A549 treated with ZK216348 at 1 μM for 4 hours (cell line): Measurements from ENCODE around the gene CENPT. TPM values are rescaled to one million over a fixed set of nuclear protein-coding genes. Genes with fewer than 3 reads are reported as not detected.

ENCODE experiments used
- total RNA-seq: library from RNA; stranded (reverse); fragments of 200-300 nt; extraction: Qiagen RNA extraction; gene quantifications from 5 replicates; pipeline ENCODE4 v1.2.3, GENCODE V29; 2022; ENCODE audit warnings: low read depth

The CENPT gene
- 21.4 to 32.5 TPM (median 28.4 TPM) in 5 replicates for total RNA-seq

GRCh38 chr16:67847064-67847861, at the start of gene CENPT:
Gene CENPT (minus strand): TSS chr16:67847693. CDS start chr16:67833859, 13,834 bp downstream.

GRCh38 chr16:67892899-67893742, 45.6 kb upstream of the CENPT start, which contains the start of gene PSKH1:
Gene PSKH1 (plus strand): TSS chr16:67893254. CDS start chr16:67908750, 15,496 bp downstream.

GRCh38 chr16:67884684-67885083, 37.2 kb upstream of the CENPT start, which contains the start of gene NRN1L:
Gene NRN1L (plus strand): TSS chr16:67884885. CDS start chr16:67884904, 19 bp downstream.

GRCh38 chr16:67872631-67873434, 25.3 kb upstream of the CENPT start, which contains the start of gene EDC4:
Gene EDC4 (plus strand): TSS chr16:67873052. CDS start chr16:67873262, 210 bp downstream.

GRCh38 chr16:67846320-67847063, 1.0 kb downstream of the CENPT start, which contains the start of gene NUTF2:
Gene NUTF2 (plus strand): TSS chr16:67846933. CDS start chr16:67865131, 18,198 bp downstream.

GRCh38 chr16:67841816-67842508, 5.5 kb downstream of the CENPT start, which contains the start of gene THAP11:
Gene THAP11 (plus strand): TSS chr16:67842320. CDS start chr16:67842555, 235 bp downstream.

GRCh38 chr16:67806428-67807147, 40.9 kb downstream of the CENPT start, which contains the start of the genes RANBP10 and TSNAXIP1:
Gene RANBP10 (minus strand): TSS chr16:67806560. CDS start chr16:67806536, 24 bp downstream.
Gene TSNAXIP1 (plus strand): TSS chr16:67806889. CDS start chr16:67807150, 261 bp downstream.

Other genes with a start within 250 kb of the CENPT start
- gene CARMIL2, start 202.5 kb downstream of the CENPT start, total RNA-seq = 1.1 to 2.4 TPM (median 2.3 TPM) in 5 replicates
- 25.0 to 37.0 TPM (median 35.2 TPM) in 5 replicates for gene ACD, start 187.4 kb downstream of the CENPT start, total RNA-seq
- gene PARD6A, start 186.7 kb downstream of the CENPT start, total RNA-seq = 1.2 to 2.6 TPM (median 1.8 TPM) in 5 replicates
- gene ENKD1, start 180.9 kb downstream of the CENPT start, total RNA-seq = 5.7 to 12.5 TPM (median 9.6 TPM) in 5 replicates
- 0.45 TPM in 1 of 5 replicates, not detected in the others for gene C16orf86, start 180.9 kb downstream of the CENPT start, total RNA-seq
- gene GFOD2, start 128.4 kb downstream of the CENPT start, total RNA-seq = 14.0 to 18.3 TPM (median 17.5 TPM) in 5 replicates
- gene RANBP10, start 41.1 kb downstream of the CENPT start, total RNA-seq = 6.7 to 10.7 TPM (median 9.7 TPM) in 5 replicates
- gene TSNAXIP1, start 40.8 kb downstream of the CENPT start, total RNA-seq = 0.32 to 0.86 TPM (median 0.43 TPM) in 5 replicates
- gene THAP11, start 5.4 kb downstream of the CENPT start, total RNA-seq = 25.2 to 46.3 TPM (median 44.5 TPM) in 5 replicates
- gene NUTF2, start 760 bp downstream of the CENPT start, total RNA-seq = 230 to 282 TPM (median 237 TPM) in 5 replicates
- gene EDC4, start 25.4 kb upstream of the CENPT start, total RNA-seq = 43.1 to 69.7 TPM (median 65.1 TPM) in 5 replicates
- 0.33 TPM in 1 of 5 replicates, not detected in the others for gene NRN1L, start 37.2 kb upstream of the CENPT start, total RNA-seq
- gene PSKH1, start 45.6 kb upstream of the CENPT start, total RNA-seq = 10.1 to 16.5 TPM (median 14.3 TPM) in 5 replicates
- gene CTRL, start 84.2 kb upstream of the CENPT start, total RNA-seq = 1.0 to 2.5 TPM (median 1.4 TPM) in 5 replicates
- 34.4 to 55.4 TPM (median 47.8 TPM) in 5 replicates for gene PSMB10, start 89.2 kb upstream of the CENPT start, total RNA-seq
- gene LCAT, start 96.4 kb upstream of the CENPT start, total RNA-seq = 9.0 to 15.1 TPM (median 12.4 TPM) in 5 replicates
- 18.1 to 35.6 TPM (median 31.6 TPM) in 5 replicates for gene SLC12A4, start 120.9 kb upstream of the CENPT start, total RNA-seq
- not detected in 5 replicates for gene DPEP3, start 132.8 kb upstream of the CENPT start, total RNA-seq
- not detected in 5 replicates for gene DPEP2, start 151.8 kb upstream of the CENPT start, total RNA-seq
- gene DPEP2NB, start 168.2 kb upstream of the CENPT start, total RNA-seq = not detected in 5 replicates
- gene DDX28, start 175.5 kb upstream of the CENPT start, total RNA-seq = 14.9 to 20.1 TPM (median 18.7 TPM) in 5 replicates
- gene DUS2, start 175.6 kb upstream of the CENPT start, total RNA-seq = 14.9 to 20.0 TPM (median 16.7 TPM) in 5 replicates
- 11.4 to 18.0 TPM (median 15.3 TPM) in 5 replicates for gene NFATC3, start 237.7 kb upstream of the CENPT start, total RNA-seq